Osteocyte (in vitro differentiated cells): ENCODE measurements around the gene PAPLN. TPM values are rescaled to one million over a fixed set of nuclear protein-coding genes. Genes with fewer than 3 reads are reported as not detected.

Experiments
- DNase-seq: peaks from one replicate; pipeline ENCODE4 v3.0.0; 2021; ENCODE audit warnings: mixed read lengths; ENCODE audit not compliant: unreplicated experiment; ENCODE audit errors: extremely low spot score
- H3K27ac Mint-ChIP-seq: one replicate; pipeline ENCODE4 v1.8.0; 2021; ENCODE audit warnings: mild to moderate bottlenecking, mixed read lengths; ENCODE audit not compliant: unreplicated experiment
- H3K27me3 Mint-ChIP-seq: one replicate; pipeline ENCODE4 v1.8.0; 2021; ENCODE audit warnings: mixed read lengths; ENCODE audit not compliant: unreplicated experiment
- H3K36me3 Mint-ChIP-seq: one replicate; pipeline ENCODE4 v1.8.0; 2021; ENCODE audit warnings: mixed read lengths; ENCODE audit not compliant: unreplicated experiment
- H3K4me1 Mint-ChIP-seq: one replicate; pipeline ENCODE4 v1.8.0; 2021; ENCODE audit warnings: mixed read lengths; ENCODE audit not compliant: unreplicated experiment
- H3K4me3 Mint-ChIP-seq: one replicate; pipeline ENCODE4 v1.8.0; 2021; ENCODE audit warnings: mild to moderate bottlenecking, moderate library complexity, mixed read lengths; ENCODE audit not compliant: unreplicated experiment
- H3K9me3 Mint-ChIP-seq: one replicate; pipeline ENCODE4 v1.8.0; 2021; ENCODE audit warnings: mixed read lengths; ENCODE audit not compliant: unreplicated experiment
- total RNA-seq: library from RNA; stranded (reverse); gene quantifications from 2 replicates; pipeline ENCODE4 v1.2.1, GENCODE V29; 2021
- TF ChIP-seq, protein P1 (sequence below): fragments of 200-600 bp; sonication (generic); IDR thresholded peaks from 2 replicates; pipeline ENCODE4 v1.5.0; 2021; ENCODE audit warnings: antibody characterized with exemption, mild to moderate bottlenecking, moderate library complexity

PAPLN gene
- total RNA-seq, 1 donor from 2014 or later: 44.3 TPM

DNA sequence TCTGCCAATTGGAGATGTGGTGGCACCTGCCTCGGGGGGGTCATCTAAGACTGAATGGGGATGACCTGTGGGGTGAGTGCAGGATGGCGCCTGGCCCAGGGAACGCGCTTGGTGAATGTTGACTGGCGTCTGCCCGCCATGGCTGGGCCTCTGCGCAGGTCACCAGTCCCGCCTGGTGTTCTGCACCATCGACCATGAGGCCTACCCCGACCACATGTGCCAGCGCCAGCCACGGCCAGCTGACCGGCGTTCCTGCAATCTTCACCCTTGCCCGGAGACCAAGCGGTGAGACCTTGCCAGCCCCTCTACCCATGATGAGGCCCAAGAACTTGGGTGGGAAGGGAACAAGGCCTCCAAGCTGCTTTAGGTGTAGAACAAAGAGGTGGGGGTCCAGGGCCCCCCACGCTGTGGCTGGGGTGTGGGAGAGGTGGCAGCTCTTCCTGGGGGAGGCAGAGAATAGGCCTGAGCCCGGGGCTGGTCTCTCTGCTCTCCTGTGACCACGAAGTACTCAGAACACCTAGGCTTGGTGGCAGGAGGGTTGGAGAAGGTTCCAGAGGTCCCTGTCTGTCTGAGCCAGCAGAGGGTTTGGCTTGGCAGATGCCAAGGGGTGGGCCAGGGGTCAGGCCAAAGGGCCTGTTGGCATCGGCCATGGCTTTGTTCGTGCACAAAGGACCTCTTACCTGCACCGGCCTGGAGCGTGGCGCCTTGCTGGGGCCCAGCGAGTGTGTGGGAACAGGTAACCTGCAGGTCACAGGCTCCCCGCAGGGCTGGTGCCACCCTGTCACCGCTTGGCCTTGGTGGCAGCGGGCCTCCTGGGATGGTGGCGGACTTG, 15.4 kb downstream of the PAPLN start:
- H3K4me1 Mint-ChIP-seq: peaks cover 2% of the 10 kb centered on the region
- TF ChIP-seq, protein P1, sequence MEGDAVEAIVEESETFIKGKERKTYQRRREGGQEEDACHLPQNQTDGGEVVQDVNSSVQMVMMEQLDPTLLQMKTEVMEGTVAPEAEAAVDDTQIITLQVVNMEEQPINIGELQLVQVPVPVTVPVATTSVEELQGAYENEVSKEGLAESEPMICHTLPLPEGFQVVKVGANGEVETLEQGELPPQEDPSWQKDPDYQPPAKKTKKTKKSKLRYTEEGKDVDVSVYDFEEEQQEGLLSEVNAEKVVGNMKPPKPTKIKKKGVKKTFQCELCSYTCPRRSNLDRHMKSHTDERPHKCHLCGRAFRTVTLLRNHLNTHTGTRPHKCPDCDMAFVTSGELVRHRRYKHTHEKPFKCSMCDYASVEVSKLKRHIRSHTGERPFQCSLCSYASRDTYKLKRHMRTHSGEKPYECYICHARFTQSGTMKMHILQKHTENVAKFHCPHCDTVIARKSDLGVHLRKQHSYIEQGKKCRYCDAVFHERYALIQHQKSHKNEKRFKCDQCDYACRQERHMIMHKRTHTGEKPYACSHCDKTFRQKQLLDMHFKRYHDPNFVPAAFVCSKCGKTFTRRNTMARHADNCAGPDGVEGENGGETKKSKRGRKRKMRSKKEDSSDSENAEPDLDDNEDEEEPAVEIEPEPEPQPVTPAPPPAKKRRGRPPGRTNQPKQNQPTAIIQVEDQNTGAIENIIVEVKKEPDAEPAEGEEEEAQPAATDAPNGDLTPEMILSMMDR: no peak
- no peaks in the 10 kb centered on the region for H3K27me3 Mint-ChIP-seq
- H3K9me3 Mint-ChIP-seq: no peaks in the 10 kb centered on the region
- DNase-seq: no peak
- H3K4me3 Mint-ChIP-seq: no peak overlapping the region
- peaks cover 9% of the 10 kb centered on the region for H3K36me3 Mint-ChIP-seq
- no peak overlapping the region for H3K27ac Mint-ChIP-seq

DNA sequence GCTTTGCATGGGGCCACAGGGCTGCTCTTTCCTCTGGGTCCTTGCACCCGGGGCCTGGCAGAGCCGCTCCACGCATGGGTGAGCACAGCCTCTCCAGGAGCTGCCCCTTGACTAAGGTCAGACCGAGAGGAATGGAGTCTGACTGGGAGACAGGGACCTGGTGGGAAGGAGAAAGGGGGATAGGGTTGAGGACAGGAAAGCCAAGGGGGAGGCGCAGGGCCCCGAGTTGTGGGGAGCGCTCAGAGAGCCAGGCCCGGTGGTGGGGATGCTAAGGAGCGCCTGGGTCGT, 16.0 kb downstream of the PAPLN start:
- no peak for DNase-seq
- Mint-ChIP-seq H3K27ac (no peak overlapping the region), H3K4me3 (no peak overlapping the region), H3K9me3 (no peaks in the 10 kb centered on the region), H3K36me3 (peaks cover 9% of the 10 kb centered on the region), H3K27me3 (no peaks in the 10 kb centered on the region), H3K4me1 (no peaks in the 10 kb centered on the region)
- TF ChIP-seq, protein P1: no peak

DNA sequence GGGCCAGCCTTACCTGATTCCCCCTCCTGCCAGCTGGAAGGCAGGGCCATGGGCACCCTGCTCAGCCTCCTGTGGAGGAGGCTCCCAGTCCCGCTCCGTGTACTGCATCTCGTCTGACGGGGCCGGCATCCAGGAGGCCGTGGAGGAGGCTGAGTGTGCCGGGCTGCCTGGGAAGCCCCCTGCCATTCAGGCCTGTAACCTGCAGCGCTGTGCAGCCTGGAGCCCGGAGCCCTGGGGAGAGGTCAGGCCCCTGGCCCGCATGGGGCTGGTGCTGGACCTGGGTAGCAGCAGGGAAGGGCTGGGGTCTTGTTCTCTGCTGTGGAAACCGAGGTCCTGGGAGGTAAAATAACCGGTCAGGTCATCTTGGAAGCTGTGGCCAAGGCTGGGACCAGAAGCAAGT, 16.4 kb downstream of the PAPLN start:
- H3K27me3 Mint-ChIP-seq: no peaks in the 10 kb centered on the region
- H3K9me3 Mint-ChIP-seq: no peaks in the 10 kb centered on the region
- no peak overlapping the region for H3K4me3 Mint-ChIP-seq
- no peaks in the 10 kb centered on the region for H3K4me1 Mint-ChIP-seq
- no peak for DNase-seq
- TF ChIP-seq, protein P1: no peak
- peaks cover 9% of the 10 kb centered on the region for H3K36me3 Mint-ChIP-seq
- no peak overlapping the region for H3K27ac Mint-ChIP-seq

DNA sequence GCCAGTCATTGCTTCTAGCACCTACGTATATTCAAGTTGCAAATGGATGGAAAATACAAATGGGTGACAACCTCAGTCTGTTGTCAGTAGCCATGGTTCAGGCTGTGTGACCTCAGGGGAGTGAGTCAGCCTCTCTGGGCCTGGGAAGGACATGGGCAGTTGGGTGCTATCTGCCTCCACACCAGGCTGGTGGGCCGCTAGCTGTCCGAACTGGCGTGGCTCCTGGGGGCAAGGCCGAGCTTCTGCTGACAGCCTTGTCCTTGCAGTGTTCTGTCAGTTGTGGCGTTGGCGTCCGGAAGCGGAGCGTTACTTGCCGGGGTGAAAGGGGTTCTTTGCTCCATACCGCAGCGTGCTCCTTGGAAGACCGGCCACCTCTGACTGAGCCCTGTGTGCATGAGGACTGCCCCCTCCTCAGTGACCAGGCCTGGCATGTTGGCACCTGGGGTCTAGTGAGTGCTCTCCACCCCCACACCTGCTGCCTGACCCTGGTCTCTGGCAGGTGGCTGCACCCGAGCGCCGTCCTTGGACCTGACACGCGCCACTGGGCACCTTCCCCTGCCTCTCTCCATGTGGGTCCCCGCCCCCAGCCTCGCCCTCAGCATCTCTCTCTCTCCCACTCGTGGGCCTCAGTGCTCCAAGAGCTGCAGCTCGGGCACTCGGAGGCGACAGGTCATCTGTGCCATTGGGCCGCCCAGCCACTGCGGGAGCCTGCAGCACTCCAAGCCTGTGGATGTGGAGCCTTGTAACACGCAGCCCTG, 17.1 kb downstream of the PAPLN start:
- Mint-ChIP-seq H3K27me3 (no peaks in the 10 kb centered on the region), H3K4me1 (no peaks in the 10 kb centered on the region), H3K36me3 (peaks cover 9% of the 10 kb centered on the region), H3K27ac (no peak overlapping the region), H3K9me3 (no peaks in the 10 kb centered on the region), H3K4me3 (no peak overlapping the region)
- no peak for DNase-seq
- TF ChIP-seq, protein P1: no peak

DNA sequence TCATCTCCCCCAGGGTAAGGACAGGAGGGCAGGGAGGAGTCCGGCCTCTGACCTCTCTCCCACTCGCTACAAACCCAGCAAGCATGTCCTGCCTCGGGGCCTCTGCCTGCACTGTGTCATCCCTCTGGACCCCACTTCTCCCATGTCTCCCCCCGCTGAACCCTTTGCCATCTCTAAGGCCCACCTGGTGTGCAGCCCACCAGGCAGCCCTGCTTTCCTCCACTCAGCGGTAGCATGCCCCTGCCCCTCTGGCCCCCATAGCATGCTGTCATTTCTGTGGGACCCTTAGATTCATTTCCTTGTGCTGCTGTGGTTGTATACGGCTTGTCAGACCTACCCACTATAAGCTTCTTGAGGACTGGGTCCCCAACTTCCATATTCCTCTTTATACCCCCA, 17.7 kb downstream of the PAPLN start:
- Mint-ChIP-seq H3K9me3 (no peaks in the 10 kb centered on the region), H3K36me3 (peaks cover 9% of the 10 kb centered on the region), H3K27ac (no peak overlapping the region), H3K27me3 (no peaks in the 10 kb centered on the region), H3K4me3 (no peak overlapping the region), H3K4me1 (no peaks in the 10 kb centered on the region)
- TF ChIP-seq, protein P1: no peak
- DNase-seq: no peak
